DMS79 (cell line): ENCODE measurements around the gene SPRED2.

ENCODE experiments used
- DNase-seq: peaks from one replicate; lab custom pipeline; 2025; lab: John Stamatoyannopoulos, UW

The SPRED2 gene

GRCh38 chr2:65277791-65278483, 154.5 kb downstream of the SPRED2 start:
- peak; percentile 96 for DNase-seq

GRCh38 chr2:65277118-65277517, 155.3 kb downstream of the SPRED2 start:
- DNase-seq: no peak

- DNase-seq: no peak
These were observed 155.8 kb downstream of the SPRED2 start for GRCh38 chr2:65276609-65277008.

- no peak for DNase-seq
These were observed 157.1 kb downstream of the SPRED2 start for GRCh38 chr2:65275141-65275915.

GRCh38 chr2:65273344-65273743, 159.1 kb downstream of the SPRED2 start:
- DNase-seq: no peak

GRCh38 chr2:65268957-65269356, 163.4 kb downstream of the SPRED2 start:
- no peak for DNase-seq

- DNase-seq: no peak
These were observed 165.4 kb downstream of the SPRED2 start for GRCh38 chr2:65267008-65267407.

- no peak for DNase-seq
These were observed 166.7 kb downstream of the SPRED2 start for GRCh38 chr2:65265671-65266045.

GRCh38 chr2:65264821-65265670, 167.4 kb downstream of the SPRED2 start:
- peak; percentile 34 for DNase-seq

GRCh38 chr2:65263986-65264385, 168.4 kb downstream of the SPRED2 start:
- DNase-seq: no peak

GRCh38 chr2:65263262-65263661, 169.1 kb downstream of the SPRED2 start:
- no peak for DNase-seq

GRCh38 chr2:65261676-65262075, 170.7 kb downstream of the SPRED2 start:
- DNase-seq: no peak
